Breast epithelium (tissue), 4 donors: ENCODE data around the gene UBAC1. TPM values are rescaled to one million over a fixed set of nuclear protein-coding genes. Genes with fewer than 3 reads are reported as not detected.
"Not testable (repeated sequence)": the region's sequence is repeated elsewhere in the genome, so short reads cannot be mapped to it uniquely, and the experiment has no call there.

Experiments used
- DNase-seq, 2 donors: peaks; one replicate each; pipeline ENCODE4 v3.0.0-alpha.2; 2019; ENCODE audit warnings: low spot score in 2 of 2
- H3K27ac ChIP-seq, 2 donors: fragments of 200-600 bp; sonication (generic) in 1 of 2; one replicate each; pipeline ENCODE4 v1.5.1; 2016 to 2019; ENCODE audit warnings: mild to moderate bottlenecking in 1 of 2
- H3K27me3 ChIP-seq, 2 donors: fragments of 200-600 bp; sonication (generic) in 1 of 2; one replicate each; pipeline versions ENCODE4 v1.5.1 to v1.6.0; 2017 to 2019; ENCODE audit warnings: control low read depth in 1 of 2, mild to moderate bottlenecking in 1 of 2
- H3K36me3 ChIP-seq: fragments of 200-600 bp; one replicate; pipeline ENCODE4 v1.5.1; 2019
- H3K4me1 ChIP-seq, 2 donors: fragments of 200-600 bp; sonication (generic); one replicate each; pipeline ENCODE4 v1.5.1; 2016 to 2019; ENCODE audit warnings: control low read depth in 1 of 2
- H3K4me3 ChIP-seq, 3 donors: fragments of 200-600 bp; sonication (generic); 1 replicate in 2 of 3; 2 replicates in 1 of 3; pipeline ENCODE4 v1.5.1; 2016 to 2019; ENCODE audit warnings: mild to moderate bottlenecking in 3 of 3, moderate library complexity in 2 of 3
- H3K9me3 ChIP-seq, 2 donors: fragments of 200-600 bp; sonication (generic) in 1 of 2; one replicate each; pipeline ENCODE4 v1.5.1; 2016 to 2019; ENCODE audit warnings: control low read depth in 1 of 2
- CTCF ChIP-seq, 3 donors: fragments of 450-650 bp; IDR thresholded peaks; one replicate each; pipeline ENCODE4 v1.5.1; 2016 to 2017; ENCODE audit warnings: antibody characterized with exemption in 3 of 3, mild to moderate bottlenecking in 3 of 3, moderate library complexity in 3 of 3
- POLR2A ChIP-seq: fragments of 450-650 bp; IDR thresholded peaks from one replicate; pipeline ENCODE4 v1.6.1; 2016; ENCODE audit warnings: antibody characterized with exemption, mild to moderate bottlenecking, moderate library complexity
- POLR2AphosphoS5 ChIP-seq, 3 donors: sonication (generic); formaldehyde crosslinking; IDR thresholded peaks; one replicate each; pipeline ENCODE4 v1.6.1; 2017; ENCODE audit warnings: antibody characterized with exemption in 3 of 3
- intact Hi-C: fragments of 100-400 bp; cut with DNase I; formaldehyde crosslinking; loops from one replicate; pipeline ENCODE4 v1.15.1; 2023; ENCODE audit warnings: low total_unique reads
- total RNA-seq, 3 donors: library from RNA; depleted of rRNA; stranded (reverse); fragments of >200 nt; gene quantifications; one replicate each; pipeline ENCODE4 v1.1.0, GENCODE V29; 2016

The UBAC1 gene
- total RNA-seq, 3 donors from 2014 or later, result 39.2 to 53.0 (median 45.6) TPM

DNA sequence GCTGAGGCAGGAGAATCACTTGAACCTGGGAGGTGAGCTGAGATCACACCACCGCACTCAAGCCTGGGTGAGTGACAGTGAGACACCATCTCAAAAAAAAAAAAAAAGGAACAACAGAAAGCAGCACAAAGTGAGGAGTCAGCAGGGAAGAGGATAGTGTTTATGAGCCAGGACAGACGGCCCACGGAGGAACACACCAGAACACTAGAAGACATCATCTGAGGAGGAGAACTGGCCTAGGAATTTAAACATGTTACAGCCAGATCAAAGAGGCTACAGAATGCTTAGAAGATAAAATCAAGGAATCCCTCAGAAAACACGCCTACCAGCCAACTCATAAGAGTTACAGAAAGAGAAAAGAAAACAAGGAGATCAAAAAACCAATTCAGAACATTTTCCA, 12.2 kb downstream of the UBAC1 start:
- H3K27ac ChIP-seq, result peak overlapping the region; percentile 54 to 56

GRCh38 chr9:135948446-135948845, 12.7 kb downstream of the UBAC1 start:
- TF ChIP-seq POLR2AphosphoS5 (IDR thresholded peaks at IDR 0.05) (no peak), CTCF (IDR thresholded peaks at IDR 0.05) (no peak), POLR2A (no peak)
- Histone ChIP-seq H3K36me3 (peaks cover 8% of the 10 kb centered on the region), H3K4me1 (no peaks in the 10 kb centered on the region), H3K9me3 (no peaks in the 10 kb centered on the region), H3K27me3 (no peaks in the 10 kb centered on the region), H3K27ac (peak overlapping the region; percentile 54 to 56), H3K4me3 (no peak overlapping the region)
- intact Hi-C loops, result no loop called here
- DNase-seq, result no peak

More for the DNA sequence above, 12.2 kb downstream of the UBAC1 start:
- Histone ChIP-seq H3K4me3 (no peak overlapping the region), H3K27me3 (no peaks in the 10 kb centered on the region), H3K9me3 (no peaks in the 10 kb centered on the region), H3K36me3 (peaks cover 8% of the 10 kb centered on the region), H3K4me1 (no peaks in the 10 kb centered on the region)
- intact Hi-C loops, result no loop called here
- DNase-seq, result no peak
- TF ChIP-seq CTCF (IDR thresholded peaks at IDR 0.05), result no peak
- no peak for TF ChIP-seq POLR2A
- TF ChIP-seq POLR2AphosphoS5 (IDR thresholded peaks at IDR 0.05), result no peak

DNA sequence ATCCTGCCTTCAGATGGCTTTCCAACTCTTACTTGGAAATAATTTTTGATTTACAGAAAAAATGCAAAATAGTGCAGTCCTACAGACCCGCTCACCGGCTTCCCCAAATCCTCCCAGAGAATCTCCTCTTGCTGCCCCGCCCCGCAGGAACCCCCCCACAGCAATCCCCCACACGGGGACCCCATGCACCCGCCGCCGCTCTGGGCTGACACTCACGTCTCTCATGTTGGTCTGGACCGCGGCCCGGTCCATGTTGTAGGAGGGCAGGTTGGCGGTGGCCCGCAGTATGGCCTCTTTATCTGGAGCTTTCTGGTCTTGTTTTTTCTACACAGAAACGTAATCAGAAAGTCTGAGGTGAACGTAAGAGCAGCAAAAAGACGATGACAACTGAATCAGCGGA, 13.6 kb downstream of the UBAC1 start:
- Histone ChIP-seq H3K36me3 (peaks cover 8% of the 10 kb centered on the region), H3K4me1 (no peaks in the 10 kb centered on the region), H3K4me3 (no peak overlapping the region), H3K27ac (no peak overlapping the region), H3K9me3 (no peaks in the 10 kb centered on the region), H3K27me3 (no peaks in the 10 kb centered on the region)
- no peak for TF ChIP-seq POLR2A
- no peak for TF ChIP-seq CTCF (IDR thresholded peaks at IDR 0.05)
- no peak for TF ChIP-seq POLR2AphosphoS5 (IDR thresholded peaks at IDR 0.05)
- intact Hi-C loops, result no loop called here
- DNase-seq, result no peak

- H3K36me3 ChIP-seq, result not testable (repeated sequence)
These were observed 14.1 kb downstream of the UBAC1 start for GRCh38 chr9:135947105-135947504.

DNA sequence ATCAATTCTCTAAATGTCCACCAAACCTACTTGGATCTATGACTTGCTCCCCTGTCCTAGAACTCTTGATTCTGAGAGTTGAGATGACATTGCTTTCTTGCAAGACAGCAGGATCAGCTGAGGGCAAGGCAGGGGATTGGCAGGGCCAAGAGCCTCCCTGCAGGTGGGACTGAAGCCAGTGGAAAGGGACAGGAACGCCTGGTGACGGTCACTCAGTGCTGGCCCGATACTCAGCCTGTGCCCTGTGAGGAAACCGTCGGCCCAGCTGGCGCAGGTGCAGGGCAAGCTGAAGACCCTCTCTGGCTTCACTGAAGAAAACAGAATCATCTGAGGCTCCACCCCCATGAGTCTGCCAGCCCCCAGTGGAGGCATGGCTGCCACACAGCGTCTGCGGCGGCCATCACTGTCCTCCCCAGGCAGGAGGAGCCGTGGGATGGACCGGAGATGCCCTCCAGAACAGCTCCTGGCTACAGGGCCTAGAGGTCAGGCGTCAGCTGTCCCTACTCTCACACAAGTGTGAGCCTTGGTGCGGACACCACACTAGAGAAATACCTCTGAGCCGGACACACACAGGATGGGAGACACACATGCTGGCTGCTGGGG, 14.7 kb downstream of the UBAC1 start:
- no peak for DNase-seq
- intact Hi-C loops, result no loop called here
- Histone ChIP-seq H3K27ac (no peak overlapping the region), H3K36me3 (peaks cover 8% of the 10 kb centered on the region), H3K27me3 (no peaks in the 10 kb centered on the region), H3K4me3 (no peak overlapping the region), H3K4me1 (no peaks in the 10 kb centered on the region), H3K9me3 (no peaks in the 10 kb centered on the region)
- TF ChIP-seq POLR2A (no peak), POLR2AphosphoS5 (IDR thresholded peaks at IDR 0.05) (no peak), CTCF (IDR thresholded peaks at IDR 0.05) (no peak)

More at GRCh38 chr9:135947105-135947504, 14.1 kb downstream of the UBAC1 start:
- H3K4me3 ChIP-seq, H3K9me3 ChIP-seq, H3K27me3 ChIP-seq, DNase-seq, H3K4me1 ChIP-seq, H3K27ac ChIP-seq, intact Hi-C loops: not testable (repeated sequence)

- H3K4me3 ChIP-seq, result no peak overlapping the region
- no peaks in the 10 kb centered on the region for H3K4me1 ChIP-seq
- H3K27ac ChIP-seq, result no peak overlapping the region
- no peak for DNase-seq
- H3K27me3 ChIP-seq, result no peaks in the 10 kb centered on the region
- peaks cover 8% of the 10 kb centered on the region for H3K36me3 ChIP-seq
- TF ChIP-seq CTCF (IDR thresholded peaks at IDR 0.05) (no peak), POLR2AphosphoS5 (IDR thresholded peaks at IDR 0.05) (no peak), POLR2A (no peak)
- intact Hi-C loops, result no loop called here
- H3K9me3 ChIP-seq, result no peaks in the 10 kb centered on the region
These were observed 15.2 kb downstream of the UBAC1 start for GRCh38 chr9:135945969-135946368.
